Measurements from ENCODE around the gene PEX11G. TPM values are rescaled to one million over a fixed set of nuclear protein-coding genes. Genes with fewer than 3 reads are reported as not detected.

The PEX11G gene
- total and polyA plus RNA-seq, 2 of the 8 experiments (the other 6 are each of a cell fraction or from before 2014, with no cell fraction given) = 2.1 to 4.3 TPM

GRCh38 chr19:7428651-7429113, 60.2 kb downstream of the PEX11G start:
- TF ChIP-seq BACH1 (IDR thresholded peaks at IDR 0.05; ENCODE audit: low read length) (no peak), EP300 (IDR thresholded peaks at IDR 0.05; ENCODE audit: borderline replicate concordance in 1 of 2, low read depth in 2 of 2, low read length in 2 of 2) (no peak), CHD1 (IDR thresholded peaks at IDR 0.05; ENCODE audit: low read depth, low read length) (no peak), SRF (IDR thresholded peaks at IDR 0.05; ENCODE audit: low read depth, low read length) (no peak), GTF2F1 (IDR thresholded peaks at IDR 0.05; ENCODE audit: borderline replicate concordance, low read depth, low read length) (no peak), SIN3A (conservative IDR thresholded peaks at IDR 0.05 in 1 of 2, IDR thresholded peaks at IDR 0.05 in 1 of 2; ENCODE audit: low read depth in 1 of 2, low read length in 2 of 2) (no peak), CHD2 (IDR thresholded peaks at IDR 0.05; ENCODE audit: low read length) (no peak), SP4 (IDR thresholded peaks at IDR 0.05; ENCODE audit: low read length) (no peak), CTBP2 (IDR thresholded peaks at IDR 0.05; ENCODE audit: borderline replicate concordance, insufficient read depth, insufficient read length, low read length) (no peak), ATF3 (IDR thresholded peaks at IDR 0.05; ENCODE audit: insufficient read depth, low read depth, low read length) (no peak), ZNF274 (IDR thresholded peaks at IDR 0.05; ENCODE audit: borderline replicate concordance, extremely low read depth, low read length) (no peak)
- H2BK5ac ChIP-seq (ENCODE audit: low read depth, low read length) = no peak overlapping the region
- no peaks in the 10 kb centered on the region for H3K36me3 ChIP-seq (ENCODE audit: control insufficient read depth in 2 of 4, insufficient read depth in 4 of 4, low read length in 3 of 4)
- no peak overlapping the region for H3K27ac ChIP-seq (ENCODE audit: low read depth, low read length)
- H3K14ac ChIP-seq (ENCODE audit: insufficient read length) = no peak overlapping the region
- H4K20me1 ChIP-seq (replicated peaks in 1 of 2; ENCODE audit: control insufficient read depth in 1 of 2, insufficient read depth in 2 of 2, low read length in 2 of 2) = peaks cover 0 to 6% of the 10 kb centered on the region in 2 experiments
- H3K4me2 ChIP-seq (ENCODE audit: insufficient read depth in 1 of 2, low read depth in 2 of 2, low read length in 2 of 2) = no peak overlapping the region
- ChIA-PET POLR2A (ENCODE audit: partially characterized antibody) (interaction anchor here (1.2 kb wide), 1 partner anchor 8 kb away, joined by 3 read pairs; no protein-coding TSS in a partner anchor), CTCF (ENCODE audit: partially characterized antibody) (no interaction called here)
- H4K8ac ChIP-seq (ENCODE audit: extremely low read depth, insufficient read depth, low read length) = no peak overlapping the region
- no peak overlapping the region for H2AFZ ChIP-seq (ENCODE audit: low read length)
- WGBS, 2 experiments (ENCODE audit: extremely low coverage in 1 of 2, insufficient coverage in 1 of 2, insufficient read length in 1 of 2, insufficient replicate concordance in 2 of 2, low coverage in 1 of 2, low lambda C conversion rate in 2 of 2, missing lambda C conversion rate in 1 of 2) = 94% methylated on average over 20 of the region's 20 CpGs; no CpG with 5 or more reads in 1 of the 2 experiments
- FAIRE-seq (no peak), DNase-seq (ENCODE audit: low read depth in 1 of 2, low spot score in 2 of 2) (no peak)
- no peak overlapping the region for H4K5ac ChIP-seq (ENCODE audit: insufficient read length, low read depth, low read length)
- H3K27me3 ChIP-seq (replicated peaks in 1 of 4; ENCODE audit: control insufficient read depth in 3 of 4, extremely low read depth in 1 of 4, insufficient read depth in 3 of 4, low read length in 3 of 4) = no peaks in the 10 kb centered on the region
- H3K9me3 ChIP-seq (ENCODE audit: insufficient read depth in 2 of 2, low read depth in 1 of 2, low read length in 1 of 2) = no peaks in the 10 kb centered on the region
- no peak overlapping the region for H3K4me3 ChIP-seq (ENCODE audit: extremely low read depth in 1 of 4, insufficient read depth in 2 of 4, low read depth in 3 of 4, low read length in 4 of 4)
- H3K23me2 ChIP-seq (ENCODE audit: low read depth, low read length) = no peaks in the 10 kb centered on the region
- no peak overlapping the region for H4K91ac ChIP-seq (replicated peaks; ENCODE audit: insufficient read length, low read length)
- H2BK20ac ChIP-seq (ENCODE audit: low read length) = no peak overlapping the region
- H3K79me2 ChIP-seq (ENCODE audit: control insufficient read depth in 1 of 2, insufficient read depth in 2 of 2, low read length in 2 of 2) = no peaks in the 10 kb centered on the region
- no peak overlapping the region for H3K9ac ChIP-seq (replicated peaks in 1 of 4; ENCODE audit: extremely low read depth in 1 of 4, low read depth in 3 of 4, low read length in 3 of 4)
- no peak overlapping the region for H3K23ac ChIP-seq (ENCODE audit: insufficient read length)
- peaks cover 2% of the 10 kb centered on the region for H3K79me1 ChIP-seq (ENCODE audit: low read depth, low read length)
- H3K4ac ChIP-seq (replicated peaks; ENCODE audit: insufficient read length, low read depth, low read length) = no peak overlapping the region
- H3K18ac ChIP-seq (ENCODE audit: extremely low read depth, low read length) = no peak overlapping the region
- no peak overlapping the region for H3K56ac ChIP-seq (replicated peaks; ENCODE audit: insufficient read length, low read depth, low read length)
- H3K4me1 ChIP-seq (replicated peaks in 1 of 4; ENCODE audit: control insufficient read depth in 3 of 4, insufficient read depth in 4 of 4, low read length in 3 of 4) = no peaks in the 10 kb centered on the region
- H2BK12ac ChIP-seq (ENCODE audit: low read depth, low read length) = no peak overlapping the region
- H2BK15ac ChIP-seq (ENCODE audit: low read length) = no peak overlapping the region
- H2AK5ac ChIP-seq (ENCODE audit: low read depth, low read length) = no peak overlapping the region
- no peak overlapping the region for H2BK120ac ChIP-seq (replicated peaks; ENCODE audit: low read depth, low read length)
